Measurements from ENCODE around the gene MGAT4D. TPM values are rescaled to one million over a fixed set of nuclear protein-coding genes. Genes with fewer than 3 reads are reported as not detected.

Gene MGAT4D
- total and polyA plus RNA-seq, 4 donors, result not detected

- Histone ChIP-seq H3K27me3 (ENCODE audit: control insufficient read depth in 4 of 4, insufficient read depth in 4 of 4, low read length in 3 of 4) (no peaks in the 10 kb centered on the region), H3K36me3 (ENCODE audit: control insufficient read depth in 4 of 4, insufficient read depth in 3 of 4, low read depth in 1 of 4, low read length in 3 of 4) (no peaks in the 10 kb centered on the region), H3K4me3 (ENCODE audit: low read depth in 1 of 3, low read length in 3 of 3) (no peak overlapping the region), H3K9me3 (ENCODE audit: control insufficient read depth in 4 of 4, low read length in 3 of 4) (no peaks in the 10 kb centered on the region), H3K9ac (ENCODE audit: low read depth in 1 of 2, low read length in 2 of 2) (no peak overlapping the region), H3K27ac (ENCODE audit: low read depth in 1 of 2, low read length in 2 of 2) (no peak overlapping the region), H3K4me1 (ENCODE audit: control insufficient read depth in 4 of 4, insufficient read depth in 4 of 4, low read length in 3 of 4) (no peaks in the 10 kb centered on the region)
- DNase-seq (ENCODE audit: low spot score), result no peak
- TF ChIP-seq ZBTB33 (IDR thresholded peaks at IDR 0.05), result no peak
- TF ChIP-seq, protein P1, sequence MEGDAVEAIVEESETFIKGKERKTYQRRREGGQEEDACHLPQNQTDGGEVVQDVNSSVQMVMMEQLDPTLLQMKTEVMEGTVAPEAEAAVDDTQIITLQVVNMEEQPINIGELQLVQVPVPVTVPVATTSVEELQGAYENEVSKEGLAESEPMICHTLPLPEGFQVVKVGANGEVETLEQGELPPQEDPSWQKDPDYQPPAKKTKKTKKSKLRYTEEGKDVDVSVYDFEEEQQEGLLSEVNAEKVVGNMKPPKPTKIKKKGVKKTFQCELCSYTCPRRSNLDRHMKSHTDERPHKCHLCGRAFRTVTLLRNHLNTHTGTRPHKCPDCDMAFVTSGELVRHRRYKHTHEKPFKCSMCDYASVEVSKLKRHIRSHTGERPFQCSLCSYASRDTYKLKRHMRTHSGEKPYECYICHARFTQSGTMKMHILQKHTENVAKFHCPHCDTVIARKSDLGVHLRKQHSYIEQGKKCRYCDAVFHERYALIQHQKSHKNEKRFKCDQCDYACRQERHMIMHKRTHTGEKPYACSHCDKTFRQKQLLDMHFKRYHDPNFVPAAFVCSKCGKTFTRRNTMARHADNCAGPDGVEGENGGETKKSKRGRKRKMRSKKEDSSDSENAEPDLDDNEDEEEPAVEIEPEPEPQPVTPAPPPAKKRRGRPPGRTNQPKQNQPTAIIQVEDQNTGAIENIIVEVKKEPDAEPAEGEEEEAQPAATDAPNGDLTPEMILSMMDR (IDR thresholded peaks at IDR 0.05; ENCODE audit: low read depth, low read length, missing input control), result no peak
Measured at GRCh38 chr4:140406292-140406691, 91.8 kb downstream of the MGAT4D start.

- WGBS, result 78% methylated on average over 2 of the region's 2 CpGs
- no peaks in the 10 kb centered on the region for H3K36me3 ChIP-seq (ENCODE audit: control insufficient read depth in 4 of 4, insufficient read depth in 3 of 4, low read depth in 1 of 4, low read length in 3 of 4)
- no peaks in the 10 kb centered on the region for H3K4me1 ChIP-seq (ENCODE audit: control insufficient read depth in 4 of 4, insufficient read depth in 4 of 4, low read length in 3 of 4)
- no peak overlapping the region for H3K27ac ChIP-seq (ENCODE audit: low read depth in 1 of 2, low read length in 2 of 2)
- no peaks in the 10 kb centered on the region for H3K27me3 ChIP-seq (ENCODE audit: control insufficient read depth in 4 of 4, insufficient read depth in 4 of 4, low read length in 3 of 4)
- no peak overlapping the region for H3K4me3 ChIP-seq (ENCODE audit: low read depth in 1 of 3, low read length in 3 of 3)
- no peak for DNase-seq (ENCODE audit: low spot score)
- no peak for TF ChIP-seq SP1 (IDR thresholded peaks at IDR 0.05)
- no peak for TF ChIP-seq TAF1 (conservative IDR thresholded peaks at IDR 0.05)
- TF ChIP-seq RAD21 (IDR thresholded peaks at IDR 0.05), result no peak
- TF ChIP-seq ATF3 (IDR thresholded peaks at IDR 0.05), result no peak
- no peak for TF ChIP-seq GABPA (IDR thresholded peaks at IDR 0.05 in 1 of 2, conservative IDR thresholded peaks at IDR 0.05 in 1 of 2)
- TF ChIP-seq RXRA (IDR thresholded peaks at IDR 0.05), result no peak
- no peaks in the 10 kb centered on the region for H3K9me3 ChIP-seq (ENCODE audit: control insufficient read depth in 4 of 4, low read length in 3 of 4)
- H3K9ac ChIP-seq (ENCODE audit: low read depth in 1 of 2, low read length in 2 of 2), result no peak overlapping the region
Measured at GRCh38 chr4:140400111-140400510, 98.0 kb downstream of the MGAT4D start.

- 81% methylated on average over 5 of the region's 5 CpGs for WGBS
- Histone ChIP-seq H3K4me1 (ENCODE audit: control insufficient read depth in 4 of 4, insufficient read depth in 4 of 4, low read length in 3 of 4) (no peaks in the 10 kb centered on the region), H3K9ac (ENCODE audit: low read depth in 1 of 2, low read length in 2 of 2) (no peak overlapping the region), H3K27me3 (ENCODE audit: control insufficient read depth in 4 of 4, insufficient read depth in 4 of 4, low read length in 3 of 4) (no peaks in the 10 kb centered on the region), H3K36me3 (ENCODE audit: control insufficient read depth in 4 of 4, insufficient read depth in 3 of 4, low read depth in 1 of 4, low read length in 3 of 4) (no peaks in the 10 kb centered on the region), H3K9me3 (ENCODE audit: control insufficient read depth in 4 of 4, low read length in 3 of 4) (no peaks in the 10 kb centered on the region), H3K4me3 (ENCODE audit: low read depth in 1 of 3, low read length in 3 of 3) (no peak overlapping the region), H3K27ac (ENCODE audit: low read depth in 1 of 2, low read length in 2 of 2) (no peak overlapping the region)
- no peak for TF ChIP-seq NR2F2 (IDR thresholded peaks at IDR 0.05)
- TF ChIP-seq, protein P2, sequence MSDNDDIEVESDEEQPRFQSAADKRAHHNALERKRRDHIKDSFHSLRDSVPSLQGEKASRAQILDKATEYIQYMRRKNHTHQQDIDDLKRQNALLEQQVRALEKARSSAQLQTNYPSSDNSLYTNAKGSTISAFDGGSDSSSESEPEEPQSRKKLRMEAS (IDR thresholded peaks at IDR 0.05), result no peak
- TF ChIP-seq REST (IDR thresholded peaks at IDR 0.05), result no peak
- no peak for TF ChIP-seq HNF4A (conservative IDR thresholded peaks at IDR 0.05)
- no peak for DNase-seq (ENCODE audit: low spot score)
Measured at GRCh38 chr4:140395668-140396067, 102.4 kb downstream of the MGAT4D start.
